HG03432 (cell line): ENCODE measurements around the gene DAB1.

Experiments
- ATAC-seq: cut with Tn5 transposase; IDR thresholded peaks from one replicate; pipeline ENCODE4 v1.9.1; 2021; ENCODE audit warnings: mild to moderate bottlenecking, moderate library complexity; ENCODE audit not compliant: unreplicated experiment

The DAB1 gene

DNA sequence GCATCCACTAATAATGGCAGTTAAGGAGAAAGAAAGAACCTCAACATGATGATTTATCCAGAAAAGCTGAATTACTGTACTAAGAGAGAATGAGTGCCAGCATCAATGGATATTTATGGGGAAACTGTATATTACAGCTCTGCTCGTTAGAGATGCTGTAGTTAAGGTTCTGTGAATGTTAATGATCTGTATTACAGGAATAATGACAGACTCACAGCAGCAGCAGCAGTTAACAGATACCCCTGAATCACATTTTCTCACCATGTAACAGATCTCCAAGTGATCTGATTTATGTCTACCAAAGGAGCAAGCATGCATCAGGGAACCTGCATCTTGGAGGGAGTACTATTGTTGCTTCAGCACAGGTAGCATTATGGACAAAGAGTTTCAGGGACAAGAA is 377.4 kb downstream of the DAB1 start:
- ATAC-seq: no peak

DNA sequence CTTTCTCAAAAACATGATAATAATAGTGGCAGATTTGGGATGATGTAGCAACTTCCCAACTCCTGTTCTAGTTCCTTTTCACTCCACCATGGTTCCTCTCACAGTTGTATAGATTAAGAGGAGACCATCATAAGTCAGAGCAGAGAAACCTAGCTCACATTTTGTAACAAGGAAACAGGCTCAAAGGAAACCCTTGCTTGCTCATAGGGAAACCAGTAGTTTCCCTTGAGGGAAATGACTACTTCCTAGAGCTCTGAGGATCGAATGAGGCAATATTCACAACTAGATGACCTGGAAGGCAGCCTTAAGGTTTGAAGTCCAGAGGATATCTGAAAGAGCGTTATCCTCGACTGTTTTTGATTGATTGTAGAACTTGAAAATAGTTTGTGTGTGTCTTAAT is 382.0 kb downstream of the DAB1 start:
- no peak for ATAC-seq

- ATAC-seq: no peak
Measured at GRCh38 chr1:57040811-57041210, 383.0 kb downstream of the DAB1 start.

- ATAC-seq: no peak
Measured at GRCh38 chr1:57036641-57037579, 386.9 kb downstream of the DAB1 start.

DNA sequence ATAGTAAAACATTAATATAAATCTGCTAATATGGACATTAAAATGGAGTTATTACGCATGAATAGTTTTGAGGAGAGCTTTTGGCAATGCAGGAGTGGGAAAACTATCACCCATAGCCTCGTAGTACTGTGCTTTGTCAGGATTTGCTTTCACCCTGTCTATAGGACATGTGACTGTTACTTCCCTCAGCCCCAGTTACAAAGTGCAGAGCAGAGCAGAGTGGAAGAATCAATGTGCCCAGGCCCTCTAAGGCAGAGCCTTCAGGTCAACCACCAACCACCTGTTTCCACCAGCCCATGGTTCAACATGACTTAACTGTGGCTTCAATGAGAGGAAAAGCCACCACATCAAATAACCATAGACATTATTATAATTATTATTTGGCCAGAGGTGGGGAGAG is 389.1 kb downstream of the DAB1 start:
- no peak for ATAC-seq

- ATAC-seq: no peak
Measured at GRCh38 chr1:57033222-57034001, 390.4 kb downstream of the DAB1 start.

DNA sequence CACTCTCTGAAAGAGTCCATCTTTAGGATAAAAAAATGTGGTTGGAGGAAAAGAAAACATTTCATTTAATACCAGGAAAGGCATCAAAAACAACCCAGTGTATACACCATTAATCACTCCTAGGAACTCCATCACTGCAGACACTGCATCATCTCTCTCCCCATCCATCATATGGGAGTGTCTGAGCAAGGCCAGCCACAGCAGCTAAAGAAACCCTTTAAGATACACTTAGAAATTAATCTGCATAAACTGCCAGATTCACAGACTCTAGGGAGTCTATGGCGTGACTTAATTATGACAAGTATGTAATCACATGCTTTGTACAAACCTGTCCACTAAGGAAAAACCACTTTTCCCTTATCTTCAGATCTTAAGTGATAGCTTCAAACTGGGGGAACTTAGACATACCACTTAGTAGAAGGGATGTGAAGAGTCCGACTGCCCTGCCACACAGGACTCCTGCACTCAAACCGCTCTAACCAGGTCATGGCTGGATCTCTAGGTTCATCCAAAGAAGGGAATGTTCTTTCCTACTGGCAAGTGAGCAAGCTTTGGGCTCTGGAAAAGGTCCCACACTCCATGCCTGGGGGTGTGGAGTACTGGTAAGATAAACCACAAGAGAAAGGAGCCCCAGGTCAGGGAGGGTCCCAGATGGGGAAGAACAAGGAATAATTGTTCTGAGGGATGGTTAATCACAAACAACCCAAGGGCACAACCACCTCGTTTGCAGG is 397.1 kb downstream of the DAB1 start:
- no peak for ATAC-seq

GRCh38 chr1:57024855-57025254 is 399.0 kb downstream of the DAB1 start:
- no peak for ATAC-seq

GRCh38 chr1:57024428-57024827 is 399.4 kb downstream of the DAB1 start:
- ATAC-seq: no peak

DNA sequence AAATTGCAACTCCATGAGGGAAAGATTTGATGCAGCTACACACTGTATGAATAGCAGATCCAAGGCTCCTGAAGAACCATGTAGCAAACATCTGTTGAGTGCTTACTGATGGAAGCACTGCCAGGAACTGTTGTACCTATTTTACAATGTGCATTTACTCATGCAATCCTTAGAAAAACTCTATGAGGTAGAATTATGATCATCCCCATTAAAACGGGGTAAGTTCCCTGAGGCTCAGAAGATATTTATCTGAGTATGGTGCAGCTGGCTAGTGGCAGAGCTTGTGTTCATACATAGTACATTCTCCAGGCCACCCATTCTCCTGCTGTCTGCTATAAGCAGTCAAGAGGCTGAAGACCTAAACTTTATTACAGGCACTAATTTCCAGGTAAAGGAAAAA is 403.6 kb downstream of the DAB1 start:
- no peak for ATAC-seq

DNA sequence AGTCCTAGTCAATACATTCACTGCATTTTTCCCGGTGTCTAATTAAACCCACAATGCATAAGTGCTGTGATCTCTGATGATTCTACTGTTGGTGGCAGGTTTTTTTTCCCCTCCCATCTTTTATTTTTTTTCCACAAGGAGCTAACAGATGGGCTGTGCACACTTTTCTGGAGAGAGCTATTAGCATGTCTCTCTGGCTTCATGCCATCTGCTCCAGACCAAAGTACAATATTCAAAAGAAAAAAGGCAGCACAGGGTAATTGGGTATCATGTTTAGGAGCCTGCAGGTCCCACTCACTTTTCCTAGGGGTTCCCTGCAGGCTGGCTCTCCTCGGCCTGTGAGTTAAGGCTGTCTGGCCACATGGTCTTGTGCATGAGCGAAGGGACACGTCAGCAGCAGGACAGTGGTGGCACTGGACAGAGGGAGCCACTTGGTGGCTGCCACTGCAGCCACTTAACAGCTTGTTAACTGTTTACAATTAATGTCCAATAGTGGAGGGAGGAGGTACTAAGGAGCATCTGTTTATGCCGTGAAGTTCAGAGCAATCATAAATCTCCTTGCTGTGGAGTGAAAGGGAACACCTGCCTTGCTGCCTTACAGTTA is 404.5 kb downstream of the DAB1 start:
- ATAC-seq: no peak

- ATAC-seq: no peak
Measured at GRCh38 chr1:57018119-57018518, 405.7 kb downstream of the DAB1 start.

GRCh38 chr1:57017717-57018116 is 406.1 kb downstream of the DAB1 start:
- ATAC-seq: no peak

DNA sequence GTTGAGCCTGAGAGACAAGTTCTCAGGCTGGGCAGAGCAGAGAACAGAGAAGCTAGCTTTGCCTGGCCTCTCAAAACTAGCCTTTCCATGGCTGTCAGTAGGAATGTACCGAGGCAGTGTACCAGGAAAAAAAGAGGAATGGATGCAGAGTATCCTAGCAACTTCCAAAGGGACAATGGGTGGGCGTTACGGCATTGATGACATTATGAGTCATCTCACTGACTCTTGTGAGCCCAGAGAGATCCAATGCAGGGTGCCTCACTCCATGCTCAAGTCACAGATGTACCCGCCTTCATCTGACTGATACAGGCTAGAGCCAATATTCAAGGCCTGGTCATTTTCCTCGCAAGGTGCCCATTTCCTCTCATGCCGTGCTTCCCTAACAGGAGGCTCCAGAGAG is 406.7 kb downstream of the DAB1 start:
- no peak for ATAC-seq

DNA sequence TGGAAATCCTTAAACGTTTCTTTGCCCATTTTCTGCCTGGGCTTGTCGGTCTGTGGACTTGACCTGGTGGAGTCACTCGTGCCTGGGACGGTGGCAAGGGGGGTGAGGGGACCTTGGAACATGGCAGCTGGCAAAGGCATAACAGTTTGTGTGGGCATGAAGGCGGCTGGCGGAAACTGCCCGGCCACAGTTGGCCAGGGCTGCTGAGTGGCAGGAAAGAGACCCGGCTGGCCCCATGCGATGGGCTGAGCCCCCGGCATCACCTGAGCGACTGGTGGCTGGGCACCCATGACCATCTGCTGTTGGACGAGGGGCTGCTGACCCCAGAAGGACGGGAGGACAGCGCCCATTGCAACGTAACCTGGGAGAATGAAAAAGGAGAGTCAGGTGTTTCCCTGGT is 408.8 kb downstream of the DAB1 start:
- ATAC-seq: no peak

GRCh38 chr1:57013522-57013921 is 410.3 kb downstream of the DAB1 start:
- no peak for ATAC-seq

- no peak for ATAC-seq
Measured at GRCh38 chr1:57012315-57012714, 411.5 kb downstream of the DAB1 start.

DNA sequence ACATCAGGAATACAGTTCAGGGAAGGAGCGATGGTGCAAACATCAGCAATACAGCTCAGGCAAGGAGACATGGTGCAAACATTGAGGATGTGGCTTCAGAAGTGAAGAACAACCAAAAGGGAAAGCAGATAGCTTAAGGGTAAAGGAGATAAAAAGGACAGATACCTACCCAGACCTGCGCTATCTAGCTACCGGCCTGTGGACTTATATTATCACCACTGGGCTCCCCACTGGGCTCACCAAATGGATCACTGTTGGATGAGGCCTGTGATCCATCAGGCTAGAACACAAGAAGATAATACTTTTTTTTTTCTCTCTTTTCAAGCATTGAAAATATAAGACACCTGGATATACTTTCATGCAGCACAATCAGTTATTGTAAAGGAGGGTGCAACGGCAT is 413.3 kb downstream of the DAB1 start:
- no peak for ATAC-seq

- no peak for ATAC-seq
Measured at GRCh38 chr1:57007948-57008347, 415.9 kb downstream of the DAB1 start.

GRCh38 chr1:57007472-57007871 is 416.4 kb downstream of the DAB1 start:
- no peak for ATAC-seq
